Measurements from ENCODE around the gene AMT. TPM values are rescaled to one million over a fixed set of nuclear protein-coding genes. Genes with fewer than 3 reads are reported as not detected.
A peak's percentile ranks its signal among the peaks of the same experiment; 100 is the strongest.

The AMT gene
- total and polyA plus RNA-seq, 2 of the 13 experiments (the other 11 are each of a cell fraction or from before 2014, with no cell fraction given), result 35.3 to 59.0 TPM

DNA sequence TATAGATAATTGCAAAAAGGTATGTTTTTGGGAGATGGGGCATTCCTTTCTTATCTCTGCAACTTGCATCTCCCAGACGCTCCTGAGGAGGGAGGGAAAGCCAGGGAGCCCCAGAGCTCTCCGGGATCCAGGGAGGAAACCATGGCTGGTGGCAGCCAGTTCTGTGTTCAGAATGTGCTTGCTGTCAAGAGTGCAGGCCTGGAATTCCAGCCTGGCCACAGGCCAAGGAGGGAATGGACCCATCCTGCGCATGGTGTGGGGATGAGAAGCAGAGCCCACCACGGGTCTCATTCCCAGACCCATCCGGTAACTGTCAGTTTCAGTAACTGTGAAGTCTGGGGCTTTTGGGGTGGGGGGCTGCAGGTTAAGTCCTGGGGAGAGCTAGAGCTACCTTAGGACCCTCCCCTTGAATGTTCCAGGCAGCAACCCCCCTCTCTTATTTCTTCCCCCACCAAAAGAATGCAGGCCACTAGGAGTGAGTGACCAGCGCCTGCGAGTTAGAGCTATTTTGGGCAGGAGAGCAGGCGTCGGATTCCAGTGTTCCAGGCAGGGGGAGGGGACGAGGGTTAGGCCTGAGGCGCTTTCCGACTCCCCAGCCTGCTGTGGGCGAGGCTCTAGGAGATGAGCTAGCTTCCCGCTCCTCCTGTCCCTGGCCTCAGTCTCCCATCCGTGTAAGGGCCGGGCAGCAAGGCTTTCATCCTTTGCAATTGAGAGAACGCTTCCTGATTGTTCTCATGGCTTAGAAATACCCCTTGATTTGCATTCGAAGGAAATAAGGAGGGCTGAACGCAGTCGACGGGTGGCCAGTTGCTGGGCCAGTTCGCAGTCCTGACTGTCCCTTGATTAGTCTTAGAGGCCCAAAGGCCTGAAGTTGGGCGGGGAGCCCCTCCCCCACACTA is 47.0 kb upstream of the AMT start (continued):
- TF ChIP-seq ZNF362 (CRISPR knock-in tag; IDR thresholded peaks at IDR 0.05; ENCODE audit: borderline replicate concordance) (no peak), ZFYVE20 (CRISPR knock-in tag; IDR thresholded peaks at IDR 0.05; ENCODE audit: borderline replicate concordance, low read depth) (no peak), MZF1 (CRISPR knock-in tag; IDR thresholded peaks at IDR 0.05; ENCODE audit: borderline replicate concordance) (no peak), PRPF4 (IDR thresholded peaks at IDR 0.05; ENCODE audit: low read depth, low read length, poor library complexity, severe bottlenecking) (peak; percentile 58), NRL (CRISPR knock-in tag; IDR thresholded peaks at IDR 0.05; ENCODE audit: borderline replicate concordance) (no peak), YY1 (IDR thresholded peaks at IDR 0.05; ENCODE audit: insufficient read depth, insufficient replicate concordance, low read depth, low read length) (no peak), ZNF629 (CRISPR knock-in tag; conservative IDR thresholded peaks at IDR 0.05) (0 out of 2 replicates have a peak, but pooled peaks have one; percentile 2), FIP1L1 (IDR thresholded peaks at IDR 0.05; ENCODE audit: borderline replicate concordance, insufficient read depth, low read depth, low read length) (no peak), ZNF552 (CRISPR knock-in tag; IDR thresholded peaks at IDR 0.05; ENCODE audit: borderline replicate concordance) (no peak), AKNA (CRISPR knock-in tag; IDR thresholded peaks at IDR 0.05; ENCODE audit: borderline replicate concordance) (no peak)
- TF ChIP-seq, protein P1, sequence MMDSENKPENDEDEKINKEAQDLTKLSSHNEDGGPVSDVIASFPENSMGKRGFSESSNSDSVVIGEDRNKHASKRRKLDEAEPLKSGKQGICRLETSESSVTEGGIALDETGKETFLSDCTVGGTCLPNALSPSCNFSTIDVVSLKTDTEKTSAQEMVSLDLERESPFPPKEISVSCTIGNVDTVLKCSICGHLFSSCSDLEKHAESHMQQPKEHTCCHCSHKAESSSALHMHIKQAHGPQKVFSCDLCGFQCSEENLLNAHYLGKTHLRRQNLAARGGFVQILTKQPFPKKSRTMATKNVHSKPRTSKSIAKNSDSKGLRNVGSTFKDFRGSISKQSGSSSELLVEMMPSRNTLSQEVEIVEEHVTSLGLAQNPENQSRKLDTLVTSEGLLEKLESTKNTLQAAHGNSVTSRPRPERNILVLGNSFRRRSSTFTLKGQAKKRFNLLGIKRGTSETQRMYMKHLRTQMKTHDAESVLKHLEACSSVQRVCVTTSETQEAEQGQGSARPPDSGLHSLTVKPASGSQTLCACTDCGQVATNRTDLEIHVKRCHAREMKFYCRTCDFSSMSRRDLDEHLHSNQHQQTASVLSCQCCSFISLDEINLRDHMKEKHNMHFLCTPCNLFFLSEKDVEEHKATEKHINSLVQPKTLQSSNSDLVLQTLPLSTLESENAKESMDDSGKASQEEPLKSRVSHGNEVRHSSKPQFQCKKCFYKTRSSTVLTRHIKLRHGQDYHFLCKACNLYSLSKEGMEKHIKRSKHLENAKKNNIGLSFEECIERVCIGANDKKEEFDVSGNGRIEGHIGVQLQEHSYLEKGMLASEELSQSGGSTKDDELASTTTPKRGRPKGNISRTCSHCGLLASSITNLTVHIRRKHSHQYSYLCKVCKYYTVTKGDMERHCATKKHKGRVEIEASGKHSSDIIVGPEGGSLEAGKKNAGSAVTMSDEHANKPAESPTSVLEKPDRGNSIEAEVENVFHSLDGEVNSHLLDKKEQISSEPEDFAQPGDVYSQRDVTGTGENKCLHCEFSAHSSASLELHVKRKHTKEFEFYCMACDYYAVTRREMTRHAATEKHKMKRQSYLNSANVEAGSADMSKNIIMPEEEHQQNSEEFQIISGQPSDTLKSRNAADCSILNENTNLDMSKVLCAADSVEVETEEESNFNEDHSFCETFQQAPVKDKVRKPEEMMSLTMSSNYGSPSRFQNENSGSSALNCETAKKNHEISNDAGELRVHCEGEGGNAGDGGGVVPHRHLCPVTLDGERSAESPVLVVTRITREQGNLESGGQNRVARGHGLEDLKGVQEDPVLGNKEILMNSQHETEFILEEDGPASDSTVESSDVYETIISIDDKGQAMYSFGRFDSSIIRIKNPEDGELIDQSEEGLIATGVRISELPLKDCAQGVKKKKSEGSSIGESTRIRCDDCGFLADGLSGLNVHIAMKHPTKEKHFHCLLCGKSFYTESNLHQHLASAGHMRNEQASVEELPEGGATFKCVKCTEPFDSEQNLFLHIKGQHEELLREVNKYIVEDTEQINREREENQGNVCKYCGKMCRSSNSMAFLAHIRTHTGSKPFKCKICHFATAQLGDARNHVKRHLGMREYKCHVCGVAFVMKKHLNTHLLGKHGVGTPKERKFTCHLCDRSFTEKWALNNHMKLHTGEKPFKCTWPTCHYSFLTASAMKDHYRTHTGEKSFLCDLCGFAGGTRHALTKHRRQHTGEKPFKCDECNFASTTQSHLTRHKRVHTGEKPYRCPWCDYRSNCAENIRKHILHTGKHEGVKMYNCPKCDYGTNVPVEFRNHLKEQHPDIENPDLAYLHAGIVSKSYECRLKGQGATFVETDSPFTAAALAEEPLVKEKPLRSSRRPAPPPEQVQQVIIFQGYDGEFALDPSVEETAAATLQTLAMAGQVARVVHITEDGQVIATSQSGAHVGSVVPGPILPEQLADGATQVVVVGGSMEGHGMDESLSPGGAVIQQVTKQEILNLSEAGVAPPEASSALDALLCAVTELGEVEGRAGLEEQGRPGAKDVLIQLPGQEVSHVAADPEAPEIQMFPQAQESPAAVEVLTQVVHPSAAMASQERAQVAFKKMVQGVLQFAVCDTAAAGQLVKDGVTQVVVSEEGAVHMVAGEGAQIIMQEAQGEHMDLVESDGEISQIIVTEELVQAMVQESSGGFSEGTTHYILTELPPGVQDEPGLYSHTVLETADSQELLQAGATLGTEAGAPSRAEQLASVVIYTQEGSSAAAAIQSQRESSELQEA (CRISPR knock-in tag; IDR thresholded peaks at IDR 0.05; ENCODE audit: not compliant biosample characterization), result no peak

Data from HepG2 (cell line).